Measurements from ENCODE around the gene ATRX.
"Not testable (repeated sequence)": the region's sequence is repeated elsewhere in the genome, so short reads cannot be mapped to it uniquely, and the experiment has no call there.

ATRX gene

GRCh38 chrX:77779695-77780094 is 6.3 kb downstream of the ATRX start:
- Histone ChIP-seq H3K79me2 (peaks cover 22% of the 10 kb centered on the region), H3K4me2 (ENCODE audit: low read length) (no peak overlapping the region), H3K4me1 (peaks cover 2% of the 10 kb centered on the region), H3K9me3 (ENCODE audit: control insufficient read depth, low read length) (no peaks in the 10 kb centered on the region), H3K9ac (no peak overlapping the region), H3K27me3 (ENCODE audit: control insufficient read depth, insufficient read depth, low read length) (no peaks in the 10 kb centered on the region), H3K27ac (no peak overlapping the region), H3K36me3 (ENCODE audit: control insufficient read depth, insufficient read depth, low read length) (no peaks in the 10 kb centered on the region), H2AFZ (no peak overlapping the region), H3K4me3 (ENCODE audit: low read depth, low read length) (no peak overlapping the region)
- no peak for TF ChIP-seq CTCF (IDR thresholded peaks at IDR 0.05)

GRCh38 chrX:77776659-77777058 is 9.4 kb downstream of the ATRX start:
- Histone ChIP-seq H2AFZ (no peak overlapping the region), H3K4me1 (peaks cover 2% of the 10 kb centered on the region), H3K79me2 (peaks cover 29% of the 10 kb centered on the region), H3K4me2 (ENCODE audit: low read length) (no peak overlapping the region), H3K9me3 (ENCODE audit: control insufficient read depth, low read length) (no peaks in the 10 kb centered on the region), H3K27ac (no peak overlapping the region), H3K4me3 (ENCODE audit: low read depth, low read length) (no peak overlapping the region), H3K36me3 (ENCODE audit: control insufficient read depth, insufficient read depth, low read length) (no peaks in the 10 kb centered on the region), H3K27me3 (ENCODE audit: control insufficient read depth, insufficient read depth, low read length) (no peaks in the 10 kb centered on the region), H3K9ac (no peak overlapping the region)
- TF ChIP-seq CTCF (IDR thresholded peaks at IDR 0.05), result no peak

GRCh38 chrX:77771601-77772000 is 14.4 kb downstream of the ATRX start:
- no peak overlapping the region for H3K4me2 ChIP-seq (ENCODE audit: low read length)
- H3K9ac ChIP-seq, result no peak overlapping the region
- peaks cover 33% of the 10 kb centered on the region for H3K79me2 ChIP-seq
- H3K27me3 ChIP-seq (ENCODE audit: control insufficient read depth, insufficient read depth, low read length), result no peaks in the 10 kb centered on the region
- no peak for TF ChIP-seq CTCF (IDR thresholded peaks at IDR 0.05)
- H3K4me1 ChIP-seq, result no peaks in the 10 kb centered on the region
- no peak overlapping the region for H3K27ac ChIP-seq
- H2AFZ ChIP-seq, result no peak overlapping the region
- no peaks in the 10 kb centered on the region for H3K36me3 ChIP-seq (ENCODE audit: control insufficient read depth, insufficient read depth, low read length)
- no peaks in the 10 kb centered on the region for H3K9me3 ChIP-seq (ENCODE audit: control insufficient read depth, low read length)
- no peak overlapping the region for H3K4me3 ChIP-seq (ENCODE audit: low read depth, low read length)

- Histone ChIP-seq H3K9ac (no peak overlapping the region), H3K36me3 (ENCODE audit: control insufficient read depth, insufficient read depth, low read length) (no peaks in the 10 kb centered on the region), H3K9me3 (ENCODE audit: control insufficient read depth, low read length) (no peaks in the 10 kb centered on the region), H3K4me2 (ENCODE audit: low read length) (no peak overlapping the region), H3K79me2 (peaks cover 27% of the 10 kb centered on the region), H3K27ac (no peak overlapping the region), H3K4me1 (no peaks in the 10 kb centered on the region), H3K27me3 (ENCODE audit: control insufficient read depth, insufficient read depth, low read length) (no peaks in the 10 kb centered on the region), H3K4me3 (ENCODE audit: low read depth, low read length) (no peak overlapping the region), H2AFZ (no peak overlapping the region)
- no peak for TF ChIP-seq CTCF (IDR thresholded peaks at IDR 0.05)
Observed at GRCh38 chrX:77768787-77769186, 17.2 kb downstream of the ATRX start.

GRCh38 chrX:77766212-77766611 is 19.8 kb downstream of the ATRX start:
- not testable (repeated sequence) for H3K4me1 ChIP-seq; H3K36me3 ChIP-seq (ENCODE audit: control insufficient read depth, insufficient read depth, low read length); H3K9ac ChIP-seq; H2AFZ ChIP-seq; H3K4me2 ChIP-seq (ENCODE audit: low read length); H3K4me3 ChIP-seq (ENCODE audit: low read depth, low read length); H3K27ac ChIP-seq; H3K9me3 ChIP-seq (ENCODE audit: control insufficient read depth, low read length); H3K27me3 ChIP-seq (ENCODE audit: control insufficient read depth, insufficient read depth, low read length)
- H3K79me2 ChIP-seq, result peaks cover 18% of the 10 kb centered on the region
